Colonic mucosa (tissue), 4 donors: ENCODE measurements around the gene KIAA1755. TPM values are rescaled to one million over a fixed set of nuclear protein-coding genes. Genes with fewer than 3 reads are reported as not detected.

ENCODE experiments used
- DNase-seq: peaks from one replicate; pipeline ENCODE4 v3.0.0-alpha.2; 2020
- H3K27ac ChIP-seq: fragments of 200-600 bp; one replicate; pipeline ENCODE4 v1.8.0; 2021
- H3K27me3 ChIP-seq: fragments of 200-600 bp; one replicate; pipeline ENCODE4 v1.8.0; 2021
- H3K36me3 ChIP-seq: fragments of 200-600 bp; one replicate; pipeline ENCODE4 v1.8.0; 2021
- H3K4me1 ChIP-seq: fragments of 200-600 bp; one replicate; pipeline ENCODE4 v1.8.0; 2021; ENCODE audit warnings: mild to moderate bottlenecking
- H3K4me3 ChIP-seq: fragments of 200-600 bp; one replicate; pipeline ENCODE4 v1.8.0; 2021
- H3K9ac ChIP-seq, 2 donors: one replicate each; pipeline ENCODE4 v1.7.0; 2013; ENCODE audit warnings: control low read depth in 2 of 2, low read depth in 2 of 2, low read length in 2 of 2
- H3K9me3 ChIP-seq: fragments of 200-600 bp; one replicate; pipeline ENCODE4 v1.8.0; 2021
- CTCF ChIP-seq: fragments of 200-600 bp; IDR thresholded peaks from one replicate; pipeline ENCODE4 v1.8.0; 2022; ENCODE audit warnings: antibody characterized with exemption, mild to moderate bottlenecking
- intact Hi-C: fragments of 100-400 bp; cut with DNase I; formaldehyde crosslinking; loops from one replicate; pipeline ENCODE4 v1.14.1; 2022
- total RNA-seq, 2 donors: library from RNA; stranded (reverse); fragmentation: NEBNext Ultra II Directional in 1 of 2; extraction: Animal tissue kit (Norgen Biotek cat#: 25700) in 1 of 2; gene quantifications; one replicate each; pipeline ENCODE4 v1.2.1, GENCODE V29; 2021
- donor health status: healthy.
- donor health status: DM: no; HTN: no; CAD: no.
- donor health status: DM: no; HTN: no; CAD: no.

KIAA1755 gene
- total RNA-seq, 2 donors from 2014 or later: 0.40 to 3.9 TPM

DNA sequence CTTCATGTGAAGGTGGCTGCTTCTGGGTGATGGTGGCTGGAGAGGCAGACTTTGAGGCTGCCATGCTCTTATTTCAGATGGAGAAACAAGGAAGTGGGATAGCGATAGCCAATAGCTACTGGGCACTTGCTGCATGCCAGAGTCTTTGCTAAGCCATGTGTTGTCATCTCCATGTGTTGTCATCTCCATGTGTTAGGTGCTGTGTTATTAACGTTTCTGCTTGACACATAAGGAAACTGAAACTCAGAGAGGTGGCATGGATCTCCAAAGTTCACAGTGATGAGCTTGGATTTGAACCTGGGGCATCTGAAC, 16.9 kb downstream of the KIAA1755 start:
- no peaks in the 10 kb centered on the region for H3K27me3 ChIP-seq
- H3K36me3 ChIP-seq: no peaks in the 10 kb centered on the region
- no peak for TF ChIP-seq CTCF
- H3K9ac ChIP-seq: no peak overlapping the region
- intact Hi-C loops: no loop called here
- DNase-seq: no peak
- no peak overlapping the region for H3K27ac ChIP-seq
- no peaks in the 10 kb centered on the region for H3K9me3 ChIP-seq
- H3K4me3 ChIP-seq: no peak overlapping the region
- H3K4me1 ChIP-seq: no peaks in the 10 kb centered on the region

GRCh38 chr20:38242848-38243708, 17.5 kb downstream of the KIAA1755 start:
- H3K4me1 ChIP-seq: no peaks in the 10 kb centered on the region
- no peaks in the 10 kb centered on the region for H3K36me3 ChIP-seq
- H3K27me3 ChIP-seq: no peaks in the 10 kb centered on the region
- no peak overlapping the region for H3K9ac ChIP-seq
- H3K4me3 ChIP-seq: no peak overlapping the region
- H3K27ac ChIP-seq: no peak overlapping the region
- DNase-seq: no peak
- no peak for TF ChIP-seq CTCF
- intact Hi-C loops: no loop called here
- no peaks in the 10 kb centered on the region for H3K9me3 ChIP-seq

DNA sequence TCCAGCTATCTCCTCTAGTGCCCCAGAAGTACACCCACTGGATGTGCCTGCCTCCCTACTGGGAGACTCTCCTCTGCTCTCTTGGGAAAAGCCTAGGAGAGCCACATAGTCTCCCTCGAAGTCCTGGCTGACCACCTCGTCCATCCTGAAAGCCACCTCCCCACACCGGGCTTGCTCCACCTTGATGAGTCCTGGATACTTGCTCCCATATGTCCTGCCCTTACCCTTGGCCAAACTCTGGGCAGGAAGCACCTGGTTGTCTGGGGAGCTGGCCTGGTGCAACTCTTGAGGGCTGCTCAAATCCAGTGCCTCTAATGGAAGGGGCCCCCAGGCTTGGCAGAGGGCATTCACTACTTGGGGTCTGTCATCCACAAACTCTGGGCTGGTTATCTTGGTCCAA, 19.3 kb downstream of the KIAA1755 start:
- Histone ChIP-seq H3K4me1 (no peaks in the 10 kb centered on the region), H3K4me3 (no peak overlapping the region), H3K27ac (no peak overlapping the region), H3K27me3 (no peaks in the 10 kb centered on the region), H3K36me3 (no peaks in the 10 kb centered on the region), H3K9ac (no peak overlapping the region), H3K9me3 (no peaks in the 10 kb centered on the region)
- no peak for TF ChIP-seq CTCF
- intact Hi-C loops: no loop called here
- no peak for DNase-seq

GRCh38 chr20:38239441-38239840, 21.1 kb downstream of the KIAA1755 start:
- no peak overlapping the region for H3K9ac ChIP-seq
- no peaks in the 10 kb centered on the region for H3K4me1 ChIP-seq
- no peak for DNase-seq
- no peak overlapping the region for H3K27ac ChIP-seq
- no peaks in the 10 kb centered on the region for H3K36me3 ChIP-seq
- TF ChIP-seq CTCF: no peak
- intact Hi-C loops: no loop called here
- H3K9me3 ChIP-seq: no peaks in the 10 kb centered on the region
- no peaks in the 10 kb centered on the region for H3K27me3 ChIP-seq
- no peak overlapping the region for H3K4me3 ChIP-seq

DNA sequence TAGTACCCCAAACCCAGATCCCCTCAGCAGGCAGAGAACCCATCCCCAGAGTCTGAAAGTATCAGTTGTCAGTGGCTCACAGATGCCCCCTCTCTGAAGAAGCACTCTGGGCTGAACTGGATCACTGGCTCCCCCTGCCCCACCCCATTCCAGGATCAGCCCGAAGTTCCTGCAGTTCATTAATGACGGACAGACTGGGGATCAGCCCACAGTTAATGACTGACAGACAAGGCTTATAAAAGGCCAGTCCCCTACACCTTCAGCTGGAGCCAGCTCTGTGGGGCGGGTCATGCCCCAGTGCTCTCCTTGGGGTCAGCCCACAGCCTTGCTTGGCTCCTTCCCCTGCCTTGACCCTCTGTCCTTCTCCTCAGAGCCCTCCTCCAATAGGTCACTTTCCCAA, 21.7 kb downstream of the KIAA1755 start:
- intact Hi-C loops: no loop called here

More for the DNA sequence above, 21.7 kb downstream of the KIAA1755 start:
- no peak overlapping the region for H3K9ac ChIP-seq
- no peak for TF ChIP-seq CTCF
- H3K4me3 ChIP-seq: no peak overlapping the region
- no peaks in the 10 kb centered on the region for H3K36me3 ChIP-seq
- H3K4me1 ChIP-seq: no peaks in the 10 kb centered on the region
- no peak for DNase-seq
- no peaks in the 10 kb centered on the region for H3K27me3 ChIP-seq
- H3K9me3 ChIP-seq: no peaks in the 10 kb centered on the region
- H3K27ac ChIP-seq: no peak overlapping the region
